Measurements from ENCODE around the gene GNG13. TPM values are rescaled to one million over a fixed set of nuclear protein-coding genes. Genes with fewer than 3 reads are reported as not detected.

Gene GNG13
- total RNA-seq, 1 experiment from 2014 or later = not detected

GRCh38 chr16:819336-820043 lies 19.0 kb upstream of the GNG13 start:
- Histone ChIP-seq H4K91ac (ENCODE audit: insufficient read length, low read depth, low read length) (no peak overlapping the region), H3K4me1 (ENCODE audit: insufficient read depth, low read length) (no peaks in the 10 kb centered on the region), H3K4ac (ENCODE audit: low read depth, low read length) (no peak overlapping the region), H3K18ac (ENCODE audit: insufficient read length, low read depth, low read length) (no peak overlapping the region), H3K79me2 (ENCODE audit: insufficient read depth, low read length) (no peaks in the 10 kb centered on the region), H4K20me1 (ENCODE audit: control insufficient read depth, insufficient read depth, insufficient read length) (no peaks in the 10 kb centered on the region), H2AFZ (ENCODE audit: low read length) (no peak overlapping the region), H3K14ac (ENCODE audit: insufficient read depth, low read length) (no peak overlapping the region), H3K23me2 (ENCODE audit: insufficient read length, low read depth, low read length, poor library complexity, severe bottlenecking) (no peaks in the 10 kb centered on the region), H3K79me1 (ENCODE audit: insufficient read depth, low read depth, low read length, poor library complexity, severe bottlenecking) (no peaks in the 10 kb centered on the region), H2BK15ac (ENCODE audit: low read depth, low read length) (no peak overlapping the region), H3T11ph (ENCODE audit: low read length) (no peak overlapping the region), H3K27ac (ENCODE audit: insufficient read length, low read depth, low read length) (no peak overlapping the region), H2BK5ac (ENCODE audit: insufficient read length, low read length) (no peak overlapping the region), H4K5ac (ENCODE audit: insufficient read length, low read depth, low read length) (no peak overlapping the region), H3K23ac (ENCODE audit: insufficient read length, low read depth, low read length) (no peak overlapping the region), H2BK120ac (ENCODE audit: low read depth, low read length, poor library complexity, severe bottlenecking) (no peak overlapping the region), H3K27me3 (ENCODE audit: insufficient read depth, low read length) (no peaks in the 10 kb centered on the region; the same call in 1 of the 2 replicates), H3K56ac (ENCODE audit: insufficient read length, low read depth, low read length) (no peak overlapping the region), H2BK20ac (ENCODE audit: low read depth, low read length, poor library complexity, severe bottlenecking) (no peak overlapping the region), H3K4me2 (ENCODE audit: insufficient read depth, insufficient read length, low read length) (no peak overlapping the region), H3K9ac (ENCODE audit: extremely low read depth, insufficient read length, low read length) (no peak overlapping the region), H4K8ac (replicated peaks; ENCODE audit: insufficient read length, low read depth, low read length) (no peak overlapping the region), H3K9me3 (ENCODE audit: control insufficient read depth, low read depth, low read length) (no peaks in the 10 kb centered on the region), H2AK5ac (ENCODE audit: insufficient read length, low read length) (no peak overlapping the region), H2BK12ac (ENCODE audit: insufficient read length, low read depth, low read length) (no peak overlapping the region)
- WGBS (ENCODE audit: extremely low coverage, insufficient read length, low lambda C conversion rate) = no CpG with 5 or more reads among the region's 23 CpGs
- Mint-ChIP-seq H3K4me3 (no peak overlapping the region), H3K9me3 (peaks cover 0 to 4% of the 10 kb centered on the region in 2 experiments; a peak in 1 of 5 replicates), H3K27ac (no peak overlapping the region), H3K27me3 (ENCODE audit: low read depth) (peaks cover 13% of the 10 kb centered on the region), H3K4me1 (peaks cover 10 to 15% of the 10 kb centered on the region in 2 experiments), H3K36me3 (ENCODE audit: insufficient read depth in 1 of 3, low read depth in 3 of 3) (no peaks in the 10 kb centered on the region)
- no peak for TF ChIP-seq CTCF (conservative IDR thresholded peaks at IDR 0.05)
- DNase-seq = no peak
